ENCODE data around the gene C1orf115.

DNA sequence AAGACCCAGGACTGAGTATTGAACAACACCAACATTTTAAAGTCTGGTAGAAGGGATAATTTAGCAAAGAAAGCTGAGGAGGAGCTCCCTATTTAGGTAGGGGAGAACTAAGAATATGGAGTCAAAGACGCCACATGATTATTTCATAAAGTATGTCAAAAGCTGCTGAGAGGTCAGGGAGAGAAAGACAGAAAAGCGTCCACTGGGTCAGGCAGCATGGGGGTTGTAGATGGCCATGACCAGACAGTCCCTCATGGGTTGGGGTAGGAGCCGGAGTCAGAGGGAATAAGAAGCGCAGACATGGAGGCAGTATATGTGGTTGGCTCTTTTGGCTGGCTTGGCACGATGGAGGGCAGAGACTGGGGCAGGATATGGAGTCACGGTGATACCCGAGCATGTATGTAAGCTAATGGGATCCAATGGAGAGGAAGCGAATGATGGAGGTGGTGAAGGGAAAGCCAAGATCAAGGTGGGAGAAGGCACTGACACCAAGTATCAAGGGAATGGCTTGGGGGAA is 4.8 kb downstream of the C1orf115 start:
- TF ChIP-seq POLR2A (IDR thresholded peaks at IDR 0.05), result no peak
- TF ChIP-seq POLR2AphosphoS5 (IDR thresholded peaks at IDR 0.05), result no peak
- TF ChIP-seq, protein P1, sequence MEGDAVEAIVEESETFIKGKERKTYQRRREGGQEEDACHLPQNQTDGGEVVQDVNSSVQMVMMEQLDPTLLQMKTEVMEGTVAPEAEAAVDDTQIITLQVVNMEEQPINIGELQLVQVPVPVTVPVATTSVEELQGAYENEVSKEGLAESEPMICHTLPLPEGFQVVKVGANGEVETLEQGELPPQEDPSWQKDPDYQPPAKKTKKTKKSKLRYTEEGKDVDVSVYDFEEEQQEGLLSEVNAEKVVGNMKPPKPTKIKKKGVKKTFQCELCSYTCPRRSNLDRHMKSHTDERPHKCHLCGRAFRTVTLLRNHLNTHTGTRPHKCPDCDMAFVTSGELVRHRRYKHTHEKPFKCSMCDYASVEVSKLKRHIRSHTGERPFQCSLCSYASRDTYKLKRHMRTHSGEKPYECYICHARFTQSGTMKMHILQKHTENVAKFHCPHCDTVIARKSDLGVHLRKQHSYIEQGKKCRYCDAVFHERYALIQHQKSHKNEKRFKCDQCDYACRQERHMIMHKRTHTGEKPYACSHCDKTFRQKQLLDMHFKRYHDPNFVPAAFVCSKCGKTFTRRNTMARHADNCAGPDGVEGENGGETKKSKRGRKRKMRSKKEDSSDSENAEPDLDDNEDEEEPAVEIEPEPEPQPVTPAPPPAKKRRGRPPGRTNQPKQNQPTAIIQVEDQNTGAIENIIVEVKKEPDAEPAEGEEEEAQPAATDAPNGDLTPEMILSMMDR (IDR thresholded peaks at IDR 0.05), result no peak

Data from stomach (tissue), 4 donors.